CD14-positive monocyte (primary cell): ENCODE results near the gene TRAK2. TPM values are rescaled to one million over a fixed set of nuclear protein-coding genes. Genes with fewer than 3 reads are reported as not detected.
A peak's percentile ranks its signal among the peaks of the same experiment; 100 is the strongest.

Experiments
- DNase-seq, 3 donors: peaks; one replicate each; pipeline ENCODE4 v3.0.0-alpha.2; 2011 to 2022
- H2AFZ ChIP-seq: 2 replicates; pipeline ENCODE4 v1.6.0; 2012; ENCODE audit warnings: mild to moderate bottlenecking, low read depth, low read length, inconsistent platforms; ENCODE audit not compliant: insufficient read depth, poor library complexity, severe bottlenecking
- H3K27ac ChIP-seq, 2 donors: 1 replicate in 1 of 2; 2 replicates in 1 of 2; pipeline ENCODE4 v1.5.1; 2012 to 2013; ENCODE audit warnings: low read length in 2 of 2, control low read depth in 1 of 2, inconsistent platforms in 1 of 2, low read depth in 1 of 2, mild to moderate bottlenecking in 1 of 2
- H3K27me3 ChIP-seq, 2 donors: one replicate each; pipeline versions ENCODE4 v1.6.0 to v1.6.1; 2011 to 2013; ENCODE audit warnings: low read length in 2 of 2; ENCODE audit not compliant: control insufficient read depth in 2 of 2, insufficient read depth in 2 of 2
- H3K36me3 ChIP-seq, 2 donors: replicated peaks in 1 of 2; 1 replicate in 1 of 2; 2 replicates in 1 of 2; pipeline versions ENCODE4 v1.5.1 to v1.6.1; 2012 to 2013; ENCODE audit warnings: low read length in 2 of 2, control low read depth in 1 of 2, inconsistent platforms in 1 of 2, mild to moderate bottlenecking in 1 of 2; ENCODE audit not compliant: insufficient read depth in 2 of 2, control insufficient read depth in 1 of 2
- H3K4me1 ChIP-seq, 2 donors: 1 replicate in 1 of 2; 2 replicates in 1 of 2; pipeline versions ENCODE4 v1.5.1 to v1.6.1; 2012 to 2013; ENCODE audit warnings: low read length in 2 of 2, control low read depth in 1 of 2, inconsistent platforms in 1 of 2, mild to moderate bottlenecking in 1 of 2, moderate library complexity in 1 of 2; ENCODE audit not compliant: insufficient read depth in 2 of 2, control insufficient read depth in 1 of 2
- H3K4me2 ChIP-seq: replicated peaks from 2 replicates; pipeline ENCODE3; 2012; ENCODE audit warnings: low read length, moderate library complexity, mild to moderate bottlenecking; ENCODE audit not compliant: poor library complexity, severe bottlenecking; ENCODE audit errors: extremely low read depth
- H3K4me3 ChIP-seq, 3 experiments: fragments of 200-600 bp in 1 of 3; sonication (generic) in 1 of 3; replicated peaks in 1 of 3; 1 replicate in 2 of 3; 2 replicates in 1 of 3; pipeline ENCODE4 v1.5.1; 2011 to 2013; ENCODE audit warnings: low read length in 3 of 3, mild to moderate bottlenecking in 3 of 3, control low read depth in 2 of 3, low read depth in 2 of 3, inconsistent platforms in 1 of 3, moderate library complexity in 1 of 3
- H3K79me2 ChIP-seq: 2 replicates; pipeline ENCODE4 v1.6.0; 2012; ENCODE audit warnings: mild to moderate bottlenecking, control low read depth, inconsistent platforms, low read length, moderate library complexity; ENCODE audit not compliant: insufficient read depth
- H3K9ac ChIP-seq: 2 replicates; pipeline ENCODE4 v1.6.0; 2017; ENCODE audit warnings: low read length, mild to moderate bottlenecking; ENCODE audit not compliant: insufficient read depth, poor library complexity, severe bottlenecking
- H3K9me3 ChIP-seq, 2 donors: replicated peaks in 1 of 2; 1 replicate in 1 of 2; 2 replicates in 1 of 2; pipeline versions ENCODE4 v1.5.1 to v1.6.1; 2012 to 2013; ENCODE audit warnings: low read length in 2 of 2, control low read depth in 1 of 2; ENCODE audit not compliant: control insufficient read depth in 1 of 2, insufficient read depth in 1 of 2
- H4K20me1 ChIP-seq: 2 replicates; pipeline ENCODE4 v1.6.0; 2012; ENCODE audit warnings: mild to moderate bottlenecking, low read length, control low read depth, moderate library complexity; ENCODE audit not compliant: insufficient read depth
- H3K27ac Mint-ChIP-seq, 7 donors: one replicate each; pipeline ENCODE4 v1.8.0; 2020; ENCODE audit warnings: mild to moderate bottlenecking in 7 of 7, mixed read lengths in 7 of 7, moderate library complexity in 6 of 7, inconsistent platforms in 2 of 7
- H3K27me3 Mint-ChIP-seq, 3 donors: one replicate each; pipeline ENCODE4 v1.8.0; 2021 to 2022; ENCODE audit warnings: low read depth in 3 of 3, mild to moderate bottlenecking in 3 of 3, mixed read lengths in 3 of 3, moderate library complexity in 3 of 3, inconsistent platforms in 1 of 3
- H3K36me3 Mint-ChIP-seq, 2 donors: one replicate each; pipeline ENCODE4 v1.8.0; 2020; ENCODE audit warnings: mixed read lengths in 2 of 2, inconsistent platforms in 1 of 2, mild to moderate bottlenecking in 1 of 2
- H3K4me1 Mint-ChIP-seq: one replicate; pipeline ENCODE4 v1.8.0; 2020; ENCODE audit warnings: mild to moderate bottlenecking, mixed read lengths
- H3K4me3 Mint-ChIP-seq, 2 donors: one replicate each; pipeline ENCODE4 v1.8.0; 2020; ENCODE audit warnings: mild to moderate bottlenecking in 2 of 2, mixed read lengths in 2 of 2, moderate library complexity in 1 of 2
- H3K9me3 Mint-ChIP-seq, 7 donors: one replicate each; pipeline ENCODE4 v1.8.0; 2020 to 2022; ENCODE audit warnings: mixed read lengths in 7 of 7, mild to moderate bottlenecking in 6 of 7, moderate library complexity in 6 of 7, inconsistent platforms in 2 of 7
- CTCF ChIP-seq: fragments of 200-600 bp; IDR thresholded peaks from one replicate; pipeline ENCODE4 v1.8.0; 2022; ENCODE audit warnings: antibody characterized with exemption, mild to moderate bottlenecking
- WGBS: methylation state at CpG from one replicate; pipeline ENCODE4 v1.1.5; 2013; ENCODE audit warnings: missing lambda C conversion rate; ENCODE audit not compliant: insufficient coverage; 5-methylcytosine and 5-hydroxymethylcytosine counted together
- intact Hi-C, 2 donors: fragments of 100-400 bp; cut with micrococcal nuclease; formaldehyde crosslinking; loops; one replicate each; pipeline versions ENCODE4 v1.15.0 to v1.15.1; 2023
- polyA plus RNA-seq, 3 donors: library from polyadenylated mRNA; depleted of rRNA in 1 of 3; unstranded in 2 of 3; stranded (reverse) in 1 of 3; fragments of 300-500 nt in 2 of 3; fragments of >200 nt in 1 of 3; fragmentation: Illumina TruSeq in 2 of 3; gene quantifications; 1 replicate in 2 of 3; 2 replicates in 1 of 3; pipeline ENCODE4 v1.2.3, GENCODE V29; 2012 to 2021

The TRAK2 gene
- polyA plus RNA-seq, 3 donors, result 7.6 to 16.8 (median 15.3) TPM

- H3K36me3 Mint-ChIP-seq, result peaks cover 6 to 12% of the 10 kb centered on the region in 2 donors
- no peak overlapping the region for H3K4me2 ChIP-seq
- H3K9me3 Mint-ChIP-seq, result no peaks in the 10 kb centered on the region
- H3K27me3 ChIP-seq, result no peaks in the 10 kb centered on the region
- H3K9me3 ChIP-seq, result no peaks in the 10 kb centered on the region
- H3K4me3 Mint-ChIP-seq, result no peak overlapping the region
- no peak overlapping the region for H2AFZ ChIP-seq
- H3K4me1 ChIP-seq, result peaks cover 21 to 24% of the 10 kb centered on the region in 2 donors
- peaks cover 27% of the 10 kb centered on the region for H3K4me1 Mint-ChIP-seq
- no peak overlapping the region for H3K27ac Mint-ChIP-seq
- no peak for DNase-seq
- H3K27ac ChIP-seq, result no peak overlapping the region
- no peak overlapping the region for H3K4me3 ChIP-seq
- no peak for TF ChIP-seq CTCF
- WGBS, result no CpG with 5 or more reads among the region's 4 CpGs
- H3K9ac ChIP-seq, result no peak overlapping the region
- H3K36me3 ChIP-seq, result peaks cover 0 to 6% of the 10 kb centered on the region in 2 donors
- H4K20me1 ChIP-seq, result peaks cover 5% of the 10 kb centered on the region
- intact Hi-C loops, result loop anchor here in 1 of 2 donors (10.0 kb wide), 1 partner anchor 336 kb away; the partner anchor contains the start of gene ALS2
- H3K79me2 ChIP-seq, result peaks cover 54% of the 10 kb centered on the region
- H3K27me3 Mint-ChIP-seq, result peaks cover 0 to 2% (median 2%) of the 10 kb centered on the region in 3 donors
Measured at GRCh38 chr2:201448701-201449100, 2.6 kb downstream of the TRAK2 start.

GRCh38 chr2:201448061-201448460, 3.2 kb downstream of the TRAK2 start:
- Mint-ChIP-seq H3K36me3 (peaks cover 6 to 12% of the 10 kb centered on the region in 2 donors), H3K4me1 (peaks cover 27% of the 10 kb centered on the region), H3K9me3 (no peaks in the 10 kb centered on the region), H3K27me3 (peaks cover 0 to 2% (median under 1%) of the 10 kb centered on the region in 3 donors), H3K27ac (peak overlapping the region in 1 of 7 donors; percentile 16), H3K4me3 (no peak overlapping the region)
- intact Hi-C loops, result loop anchor here in 1 of 2 donors (10.0 kb wide), 1 partner anchor 337 kb away; the partner anchor contains the start of gene ALS2
- Histone ChIP-seq H3K36me3 (peaks cover 0 to 6% of the 10 kb centered on the region in 2 donors), H3K79me2 (peaks cover 61% of the 10 kb centered on the region), H3K27me3 (no peaks in the 10 kb centered on the region), H3K9me3 (no peaks in the 10 kb centered on the region), H3K4me2 (no peak overlapping the region), H3K4me3 (no peak overlapping the region), H3K9ac (no peak overlapping the region), H3K27ac (no peak overlapping the region), H2AFZ (no peak overlapping the region), H4K20me1 (peaks cover 9% of the 10 kb centered on the region), H3K4me1 (peaks cover 21 to 24% of the 10 kb centered on the region in 2 donors)
- no CpG with 5 or more reads among the region's 1 CpG for WGBS
- TF ChIP-seq CTCF, result no peak
- DNase-seq, result no peak
